ENCODE measurements around the gene DHDH. TPM values are rescaled to one million over a fixed set of nuclear protein-coding genes. Genes with fewer than 3 reads are reported as not detected.
A peak's percentile ranks its signal among the peaks of the same experiment; 100 is the strongest.

DHDH gene
- total and polyA plus RNA-seq, 2 of the 13 experiments (the other 11 are each of a cell fraction or from before 2014, with no cell fraction given), result 0.13 to 0.91 TPM

DNA sequence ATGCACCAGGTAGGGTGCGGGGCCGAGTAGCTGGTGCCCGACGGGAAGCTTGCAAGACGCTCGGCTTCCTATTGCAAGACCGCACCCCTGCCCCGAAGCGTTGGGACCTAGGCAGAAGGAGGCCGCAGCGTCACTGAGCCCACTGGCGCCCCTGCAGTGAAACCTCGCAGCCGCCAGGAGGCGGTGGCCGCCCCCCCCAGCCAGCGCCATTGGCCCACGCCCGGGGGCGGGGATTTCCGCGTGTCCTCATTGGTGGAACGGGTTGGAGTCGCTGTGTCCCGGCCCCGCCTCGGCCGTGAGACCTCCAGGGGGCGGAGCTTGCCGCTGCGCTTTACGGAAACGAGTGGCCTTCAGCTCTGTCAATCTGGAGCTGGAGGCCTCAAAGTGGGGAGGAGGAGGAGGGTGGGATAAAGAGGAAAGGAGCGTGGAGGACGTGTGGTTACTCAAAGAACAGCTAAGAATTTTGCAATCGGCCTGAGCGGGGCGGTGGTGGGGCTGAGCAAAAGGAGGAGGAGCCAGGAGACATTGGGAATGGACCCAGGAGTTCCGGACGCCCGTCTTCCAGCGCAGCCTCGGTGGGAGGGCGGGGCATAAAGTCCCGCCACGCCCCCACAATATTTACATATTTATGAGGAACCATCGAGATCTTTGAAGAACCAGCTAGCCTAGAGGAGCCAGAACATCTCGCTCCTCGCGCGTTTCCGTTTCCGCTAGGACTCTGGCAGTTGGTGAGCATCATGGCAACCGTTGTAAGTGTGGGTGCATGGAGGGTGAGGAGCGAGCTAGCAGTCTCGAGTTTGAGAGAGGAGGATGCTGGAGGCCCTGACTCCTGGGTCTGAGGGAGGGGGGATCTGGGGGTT, 59.9 kb downstream of the DHDH start, which contains the start of the genes GYS1 and RUVBL2 (continued):
- TF ChIP-seq, protein P1, sequence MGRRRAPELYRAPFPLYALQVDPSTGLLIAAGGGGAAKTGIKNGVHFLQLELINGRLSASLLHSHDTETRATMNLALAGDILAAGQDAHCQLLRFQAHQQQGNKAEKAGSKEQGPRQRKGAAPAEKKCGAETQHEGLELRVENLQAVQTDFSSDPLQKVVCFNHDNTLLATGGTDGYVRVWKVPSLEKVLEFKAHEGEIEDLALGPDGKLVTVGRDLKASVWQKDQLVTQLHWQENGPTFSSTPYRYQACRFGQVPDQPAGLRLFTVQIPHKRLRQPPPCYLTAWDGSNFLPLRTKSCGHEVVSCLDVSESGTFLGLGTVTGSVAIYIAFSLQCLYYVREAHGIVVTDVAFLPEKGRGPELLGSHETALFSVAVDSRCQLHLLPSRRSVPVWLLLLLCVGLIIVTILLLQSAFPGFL (CRISPR knock-in tag; IDR thresholded peaks at IDR 0.05), result no peak
- TF ChIP-seq NR1H2 (CRISPR knock-in tag; IDR thresholded peaks at IDR 0.05; ENCODE audit: borderline replicate concordance, low read depth), result no peak
- peak; percentile 46; the same call in 1 of the 2 replicates for TF ChIP-seq SALL1 (CRISPR knock-in tag; IDR thresholded peaks at IDR 0.05)
- TF ChIP-seq RAD51 (IDR thresholded peaks at IDR 0.05; ENCODE audit: borderline replicate concordance), result no peak
- peak; percentile 21 for TF ChIP-seq ZNF883 (CRISPR knock-in tag; IDR thresholded peaks at IDR 0.05; ENCODE audit: not compliant biosample characterization)
- 0 out of 2 replicates have a peak, but pooled peaks have one; percentile 52 for TF ChIP-seq ZNF451 (CRISPR knock-in tag; IDR thresholded peaks at IDR 0.05)
- TF ChIP-seq ZNF30 (CRISPR knock-in tag; IDR thresholded peaks at IDR 0.05), result no peak
- TF ChIP-seq ZMYM3 (CRISPR knock-in tag; IDR thresholded peaks at IDR 0.05), result no peak
- TF ChIP-seq, protein P2, sequence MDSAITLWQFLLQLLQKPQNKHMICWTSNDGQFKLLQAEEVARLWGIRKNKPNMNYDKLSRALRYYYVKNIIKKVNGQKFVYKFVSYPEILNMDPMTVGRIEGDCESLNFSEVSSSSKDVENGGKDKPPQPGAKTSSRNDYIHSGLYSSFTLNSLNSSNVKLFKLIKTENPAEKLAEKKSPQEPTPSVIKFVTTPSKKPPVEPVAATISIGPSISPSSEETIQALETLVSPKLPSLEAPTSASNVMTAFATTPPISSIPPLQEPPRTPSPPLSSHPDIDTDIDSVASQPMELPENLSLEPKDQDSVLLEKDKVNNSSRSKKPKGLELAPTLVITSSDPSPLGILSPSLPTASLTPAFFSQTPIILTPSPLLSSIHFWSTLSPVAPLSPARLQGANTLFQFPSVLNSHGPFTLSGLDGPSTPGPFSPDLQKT (CRISPR knock-in tag; IDR thresholded peaks at IDR 0.05; ENCODE audit: borderline replicate concordance), result no peak
- TF ChIP-seq FIP1L1 (IDR thresholded peaks at IDR 0.05; ENCODE audit: borderline replicate concordance, insufficient read depth, low read depth, low read length), result no peak
- TF ChIP-seq, protein P3, sequence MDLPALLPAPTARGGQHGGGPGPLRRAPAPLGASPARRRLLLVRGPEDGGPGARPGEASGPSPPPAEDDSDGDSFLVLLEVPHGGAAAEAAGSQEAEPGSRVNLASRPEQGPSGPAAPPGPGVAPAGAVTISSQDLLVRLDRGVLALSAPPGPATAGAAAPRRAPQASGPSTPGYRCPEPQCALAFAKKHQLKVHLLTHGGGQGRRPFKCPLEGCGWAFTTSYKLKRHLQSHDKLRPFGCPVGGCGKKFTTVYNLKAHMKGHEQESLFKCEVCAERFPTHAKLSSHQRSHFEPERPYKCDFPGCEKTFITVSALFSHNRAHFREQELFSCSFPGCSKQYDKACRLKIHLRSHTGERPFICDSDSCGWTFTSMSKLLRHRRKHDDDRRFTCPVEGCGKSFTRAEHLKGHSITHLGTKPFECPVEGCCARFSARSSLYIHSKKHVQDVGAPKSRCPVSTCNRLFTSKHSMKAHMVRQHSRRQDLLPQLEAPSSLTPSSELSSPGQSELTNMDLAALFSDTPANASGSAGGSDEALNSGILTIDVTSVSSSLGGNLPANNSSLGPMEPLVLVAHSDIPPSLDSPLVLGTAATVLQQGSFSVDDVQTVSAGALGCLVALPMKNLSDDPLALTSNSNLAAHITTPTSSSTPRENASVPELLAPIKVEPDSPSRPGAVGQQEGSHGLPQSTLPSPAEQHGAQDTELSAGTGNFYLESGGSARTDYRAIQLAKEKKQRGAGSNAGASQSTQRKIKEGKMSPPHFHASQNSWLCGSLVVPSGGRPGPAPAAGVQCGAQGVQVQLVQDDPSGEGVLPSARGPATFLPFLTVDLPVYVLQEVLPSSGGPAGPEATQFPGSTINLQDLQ (CRISPR knock-in tag; IDR thresholded peaks at IDR 0.05), result no peak
- TF ChIP-seq, protein P4, sequence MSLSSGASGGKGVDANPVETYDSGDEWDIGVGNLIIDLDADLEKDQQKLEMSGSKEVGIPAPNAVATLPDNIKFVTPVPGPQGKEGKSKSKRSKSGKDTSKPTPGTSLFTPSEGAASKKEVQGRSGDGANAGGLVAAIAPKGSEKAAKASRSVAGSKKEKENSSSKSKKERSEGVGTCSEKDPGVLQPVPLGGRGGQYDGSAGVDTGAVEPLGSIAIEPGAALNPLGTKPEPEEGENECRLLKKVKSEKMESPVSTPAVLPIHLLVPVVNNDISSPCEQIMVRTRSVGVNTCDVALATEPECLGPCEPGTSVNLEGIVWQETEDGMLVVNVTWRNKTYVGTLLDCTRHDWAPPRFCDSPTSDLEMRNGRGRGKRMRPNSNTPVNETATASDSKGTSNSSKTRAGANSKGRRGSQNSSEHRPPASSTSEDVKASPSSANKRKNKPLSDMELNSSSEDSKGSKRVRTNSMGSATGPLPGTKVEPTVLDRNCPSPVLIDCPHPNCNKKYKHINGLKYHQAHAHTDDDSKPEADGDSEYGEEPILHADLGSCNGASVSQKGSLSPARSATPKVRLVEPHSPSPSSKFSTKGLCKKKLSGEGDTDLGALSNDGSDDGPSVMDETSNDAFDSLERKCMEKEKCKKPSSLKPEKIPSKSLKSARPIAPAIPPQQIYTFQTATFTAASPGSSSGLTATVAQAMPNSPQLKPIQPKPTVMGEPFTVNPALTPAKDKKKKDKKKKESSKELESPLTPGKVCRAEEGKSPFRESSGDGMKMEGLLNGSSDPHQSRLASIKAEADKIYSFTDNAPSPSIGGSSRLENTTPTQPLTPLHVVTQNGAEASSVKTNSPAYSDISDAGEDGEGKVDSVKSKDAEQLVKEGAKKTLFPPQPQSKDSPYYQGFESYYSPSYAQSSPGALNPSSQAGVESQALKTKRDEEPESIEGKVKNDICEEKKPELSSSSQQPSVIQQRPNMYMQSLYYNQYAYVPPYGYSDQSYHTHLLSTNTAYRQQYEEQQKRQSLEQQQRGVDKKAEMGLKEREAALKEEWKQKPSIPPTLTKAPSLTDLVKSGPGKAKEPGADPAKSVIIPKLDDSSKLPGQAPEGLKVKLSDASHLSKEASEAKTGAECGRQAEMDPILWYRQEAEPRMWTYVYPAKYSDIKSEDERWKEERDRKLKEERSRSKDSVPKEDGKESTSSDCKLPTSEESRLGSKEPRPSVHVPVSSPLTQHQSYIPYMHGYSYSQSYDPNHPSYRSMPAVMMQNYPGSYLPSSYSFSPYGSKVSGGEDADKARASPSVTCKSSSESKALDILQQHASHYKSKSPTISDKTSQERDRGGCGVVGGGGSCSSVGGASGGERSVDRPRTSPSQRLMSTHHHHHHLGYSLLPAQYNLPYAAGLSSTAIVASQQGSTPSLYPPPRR (CRISPR knock-in tag; IDR thresholded peaks at IDR 0.05; ENCODE audit: borderline replicate concordance), result no peak
- TF ChIP-seq, protein P5, sequence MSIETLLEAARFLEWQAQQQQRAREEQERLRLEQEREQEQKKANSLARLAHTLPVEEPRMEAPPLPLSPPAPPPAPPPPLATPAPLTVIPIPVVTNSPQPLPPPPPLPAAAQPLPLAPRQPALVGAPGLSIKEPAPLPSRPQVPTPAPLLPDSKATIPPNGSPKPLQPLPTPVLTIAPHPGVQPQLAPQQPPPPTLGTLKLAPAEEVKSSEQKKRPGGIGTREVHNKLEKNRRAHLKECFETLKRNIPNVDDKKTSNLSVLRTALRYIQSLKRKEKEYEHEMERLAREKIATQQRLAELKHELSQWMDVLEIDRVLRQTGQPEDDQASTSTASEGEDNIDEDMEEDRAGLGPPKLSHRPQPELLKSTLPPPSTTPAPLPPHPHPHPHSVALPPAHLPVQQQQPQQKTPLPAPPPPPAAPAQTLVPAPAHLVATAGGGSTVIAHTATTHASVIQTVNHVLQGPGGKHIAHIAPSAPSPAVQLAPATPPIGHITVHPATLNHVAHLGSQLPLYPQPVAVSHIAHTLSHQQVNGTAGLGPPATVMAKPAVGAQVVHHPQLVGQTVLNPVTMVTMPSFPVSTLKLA (IDR thresholded peaks at IDR 0.05), result peak; percentile 70
